HEK293 (cell line): Measurements from ENCODE around the gene ZIC3.

Experiments used
- ZBTB21 ChIP-seq: fragments of 450-650 bp; formaldehyde crosslinking; IDR thresholded peaks from 2 replicates; pipeline ENCODE4 v1.5.1; 2017; ENCODE audit warnings: missing biosample characterization, missing genetic modification characterization
- ZNF48 ChIP-seq: fragments of 450-650 bp; formaldehyde crosslinking; IDR thresholded peaks from 2 replicates; pipeline ENCODE4 v1.5.1; 2016; ENCODE audit warnings: missing biosample characterization, missing genetic modification characterization
- TF ChIP-seq, protein P1 (sequence below): fragments of 450-650 bp; formaldehyde crosslinking; IDR thresholded peaks from 2 replicates; pipeline ENCODE4 v1.5.1; 2016; ENCODE audit warnings: missing biosample characterization, missing genetic modification characterization
- TF ChIP-seq, protein P2 (sequence below): fragments of 450-650 bp; formaldehyde crosslinking; IDR thresholded peaks from 2 replicates; pipeline ENCODE4 v1.5.1; 2017; ENCODE audit warnings: missing biosample characterization, missing genetic modification characterization
- TF ChIP-seq, protein P3 (sequence below): fragments of 450-650 bp; formaldehyde crosslinking; IDR thresholded peaks from 2 replicates; pipeline ENCODE4 v1.5.1; 2016; ENCODE audit warnings: missing biosample characterization, missing genetic modification characterization

DNA sequence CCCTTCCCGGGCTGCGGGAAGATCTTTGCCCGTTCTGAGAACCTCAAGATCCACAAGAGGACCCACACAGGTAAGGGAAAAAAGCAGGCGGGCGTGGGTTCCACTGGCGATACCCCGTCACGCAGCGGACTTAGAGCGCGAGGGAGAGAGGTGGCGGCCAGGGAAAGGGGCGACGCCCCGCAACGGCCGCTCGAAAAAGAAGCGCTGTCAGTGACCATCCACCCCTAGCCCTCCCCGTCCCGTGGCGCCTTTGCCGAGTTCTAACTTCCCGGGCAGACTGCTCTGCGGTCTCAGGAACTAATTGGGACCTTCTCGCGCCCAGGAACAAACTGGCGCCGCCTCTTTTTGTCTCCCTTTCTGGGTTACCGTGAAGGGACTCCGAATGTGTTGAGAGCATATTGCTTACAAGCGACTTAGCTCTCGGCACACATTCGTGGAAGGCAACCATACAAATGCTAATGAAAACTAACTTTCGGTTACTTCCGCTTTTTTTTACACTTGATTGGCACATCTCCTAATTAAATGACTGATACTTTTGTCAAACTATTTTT, 1.8 kb downstream of the ZIC3 start:
- TF ChIP-seq, protein P1, sequence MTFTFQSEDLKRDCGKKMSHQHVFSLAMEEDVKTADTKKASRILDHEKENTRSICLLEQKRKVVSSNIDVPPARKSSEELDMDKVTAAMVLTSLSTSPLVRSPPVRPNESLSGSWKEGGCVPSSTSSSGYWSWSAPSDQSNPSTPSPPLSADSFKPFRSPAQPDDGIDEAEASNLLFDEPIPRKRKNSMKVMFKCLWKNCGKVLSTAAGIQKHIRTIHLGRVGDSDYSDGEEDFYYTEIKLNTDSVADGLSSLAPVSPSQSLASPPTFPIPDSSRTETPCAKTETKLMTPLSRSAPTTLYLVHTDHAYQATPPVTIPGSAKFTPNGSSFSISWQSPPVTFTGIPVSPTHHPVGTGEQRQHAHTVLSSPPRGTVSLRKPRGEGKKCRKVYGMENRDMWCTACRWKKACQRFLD: no peak
- TF ChIP-seq, protein P2, sequence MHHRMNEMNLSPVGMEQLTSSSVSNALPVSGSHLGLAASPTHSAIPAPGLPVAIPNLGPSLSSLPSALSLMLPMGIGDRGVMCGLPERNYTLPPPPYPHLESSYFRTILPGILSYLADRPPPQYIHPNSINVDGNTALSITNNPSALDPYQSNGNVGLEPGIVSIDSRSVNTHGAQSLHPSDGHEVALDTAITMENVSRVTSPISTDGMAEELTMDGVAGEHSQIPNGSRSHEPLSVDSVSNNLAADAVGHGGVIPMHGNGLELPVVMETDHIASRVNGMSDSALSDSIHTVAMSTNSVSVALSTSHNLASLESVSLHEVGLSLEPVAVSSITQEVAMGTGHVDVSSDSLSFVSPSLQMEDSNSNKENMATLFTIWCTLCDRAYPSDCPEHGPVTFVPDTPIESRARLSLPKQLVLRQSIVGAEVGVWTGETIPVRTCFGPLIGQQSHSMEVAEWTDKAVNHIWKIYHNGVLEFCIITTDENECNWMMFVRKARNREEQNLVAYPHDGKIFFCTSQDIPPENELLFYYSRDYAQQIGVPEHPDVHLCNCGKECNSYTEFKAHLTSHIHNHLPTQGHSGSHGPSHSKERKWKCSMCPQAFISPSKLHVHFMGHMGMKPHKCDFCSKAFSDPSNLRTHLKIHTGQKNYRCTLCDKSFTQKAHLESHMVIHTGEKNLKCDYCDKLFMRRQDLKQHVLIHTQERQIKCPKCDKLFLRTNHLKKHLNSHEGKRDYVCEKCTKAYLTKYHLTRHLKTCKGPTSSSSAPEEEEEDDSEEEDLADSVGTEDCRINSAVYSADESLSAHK (tag by site-specific recombination): no peak
- TF ChIP-seq ZNF48 (tag by site-specific recombination) (no peak), ZBTB21 (tag by site-specific recombination) (no peak)
- TF ChIP-seq, protein P3, sequence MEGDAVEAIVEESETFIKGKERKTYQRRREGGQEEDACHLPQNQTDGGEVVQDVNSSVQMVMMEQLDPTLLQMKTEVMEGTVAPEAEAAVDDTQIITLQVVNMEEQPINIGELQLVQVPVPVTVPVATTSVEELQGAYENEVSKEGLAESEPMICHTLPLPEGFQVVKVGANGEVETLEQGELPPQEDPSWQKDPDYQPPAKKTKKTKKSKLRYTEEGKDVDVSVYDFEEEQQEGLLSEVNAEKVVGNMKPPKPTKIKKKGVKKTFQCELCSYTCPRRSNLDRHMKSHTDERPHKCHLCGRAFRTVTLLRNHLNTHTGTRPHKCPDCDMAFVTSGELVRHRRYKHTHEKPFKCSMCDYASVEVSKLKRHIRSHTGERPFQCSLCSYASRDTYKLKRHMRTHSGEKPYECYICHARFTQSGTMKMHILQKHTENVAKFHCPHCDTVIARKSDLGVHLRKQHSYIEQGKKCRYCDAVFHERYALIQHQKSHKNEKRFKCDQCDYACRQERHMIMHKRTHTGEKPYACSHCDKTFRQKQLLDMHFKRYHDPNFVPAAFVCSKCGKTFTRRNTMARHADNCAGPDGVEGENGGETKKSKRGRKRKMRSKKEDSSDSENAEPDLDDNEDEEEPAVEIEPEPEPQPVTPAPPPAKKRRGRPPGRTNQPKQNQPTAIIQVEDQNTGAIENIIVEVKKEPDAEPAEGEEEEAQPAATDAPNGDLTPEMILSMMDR (tag by site-specific recombination): no peak
